ENCODE data around the gene TERT. TPM values are rescaled to one million over a fixed set of nuclear protein-coding genes. Genes with fewer than 3 reads are reported as not detected.
A peak's percentile ranks its signal among the peaks of the same experiment; 100 is the strongest.

Gene TERT
- total and polyA plus RNA-seq, 2 of the 13 experiments (the other 11 are each of a cell fraction or from before 2014, with no cell fraction given) = 4.3 to 5.9 TPM

GRCh38 chr5:1225081-1225480 is 69.8 kb downstream of the TERT start, which contains the start of gene SLC6A18 (continued):
- TF ChIP-seq ZNF639 (CRISPR knock-in tag; conservative IDR thresholded peaks at IDR 0.05) = no peak
- TF ChIP-seq MBD4 (IDR thresholded peaks at IDR 0.05; ENCODE audit: borderline replicate concordance, low read length) = no peak
- no peak for TF ChIP-seq ETV6 (CRISPR knock-in tag; conservative IDR thresholded peaks at IDR 0.05)

- Histone ChIP-seq H3K27me3 (ENCODE audit: control insufficient read depth in 1 of 2, insufficient read depth in 2 of 2, low read length in 2 of 2) (peaks cover 9 to 65% of the 10 kb centered on the region in 2 experiments; a peak in 4 of 5 replicates), H3K9me3 (ENCODE audit: low read length) (no peaks in the 10 kb centered on the region), H3K4me2 (ENCODE audit: low read depth, low read length) (no peak overlapping the region), H3K9ac (ENCODE audit: insufficient read depth, low read depth, low read length) (no peak overlapping the region), H3K36me3 (replicated peaks in 1 of 2; ENCODE audit: control insufficient read depth in 1 of 2, insufficient read depth in 2 of 2, low read length in 2 of 2) (no peaks in the 10 kb centered on the region), H4K20me1 (ENCODE audit: insufficient read depth, low read length) (no peaks in the 10 kb centered on the region), H3K79me2 (ENCODE audit: insufficient read depth, low read length) (no peaks in the 10 kb centered on the region), H3K4me1 (ENCODE audit: insufficient read depth, low read length) (no peaks in the 10 kb centered on the region), H2AFZ (ENCODE audit: low read length) (no peak overlapping the region), H3K4me3 (replicated peaks in 1 of 3; ENCODE audit: insufficient read depth in 1 of 3, low read depth in 2 of 3, low read length in 3 of 3) (no peak overlapping the region), H3K27ac (ENCODE audit: extremely low read length, insufficient read depth, low read length) (no peak overlapping the region)
- intact Hi-C loops (cut with micrococcal nuclease; ENCODE audit: unreplicated experiment) = loop anchor here (2.0 kb wide), 1 partner anchor 20 kb away; no protein-coding TSS in a partner anchor
- DNase-seq (ENCODE audit: low spot score) (no peak), FAIRE-seq (no peak), ATAC-seq (no peak)
- CTCF ChIA-PET (ENCODE audit: low intra/inter-chr PET ratio, low total read pairs) = no interaction called here
- no TSS peak for BruUV-seq (replicated peaks)
- POLR2A ChIA-PET = no interaction called here
- TF ChIP-seq ZNF263 (CRISPR knock-in tag; IDR thresholded peaks at IDR 0.05) (peak; percentile 57; the same call in 1 of the 2 replicates), MEIS2 (CRISPR knock-in tag; IDR thresholded peaks at IDR 0.05) (no peak)
- 39% methylated on average over 8 of the region's 15 CpGs for WGBS (ENCODE audit: low lambda C conversion rate)
- in situ Hi-C loops (cut with HindIII; ENCODE audit: extremely low pct_ligation_motif_present, low pct_unique_long_range_greater_than_20kb) = no loop called here
Observed at GRCh38 chr5:1224631-1225030, 70.2 kb downstream of the TERT start.

- H3K79me2 ChIP-seq (ENCODE audit: insufficient read depth, low read length) = no peaks in the 10 kb centered on the region
- intact Hi-C loops (cut with micrococcal nuclease; ENCODE audit: unreplicated experiment) (no loop called here), in situ Hi-C loops (cut with HindIII; ENCODE audit: extremely low pct_ligation_motif_present, low pct_unique_long_range_greater_than_20kb) (no loop called here)
- no peak overlapping the region for H3K27ac ChIP-seq (ENCODE audit: extremely low read length, insufficient read depth, low read length)
- no peaks in the 10 kb centered on the region for H3K36me3 ChIP-seq (replicated peaks in 1 of 2; ENCODE audit: control insufficient read depth in 1 of 2, insufficient read depth in 2 of 2, low read length in 2 of 2)
- H3K27me3 ChIP-seq (ENCODE audit: control insufficient read depth in 1 of 2, insufficient read depth in 2 of 2, low read length in 2 of 2) = peaks cover 7 to 65% of the 10 kb centered on the region in 2 experiments; a peak in 4 of 5 replicates
- no peak overlapping the region for H2AFZ ChIP-seq (ENCODE audit: low read length)
- 64% methylated on average over 7 of the region's 12 CpGs for WGBS (ENCODE audit: low lambda C conversion rate)
- BruUV-seq (replicated peaks) = no TSS peak
- CTCF ChIA-PET (ENCODE audit: low intra/inter-chr PET ratio, low total read pairs) = no interaction called here
- H3K4me3 ChIP-seq (replicated peaks in 1 of 3; ENCODE audit: insufficient read depth in 1 of 3, low read depth in 2 of 3, low read length in 3 of 3) = no peak overlapping the region
- FAIRE-seq = no peak
- ATAC-seq = no peak
- H3K9ac ChIP-seq (ENCODE audit: insufficient read depth, low read depth, low read length) = no peak overlapping the region
- POLR2A ChIA-PET = no interaction called here
- no peak overlapping the region for H3K4me2 ChIP-seq (ENCODE audit: low read depth, low read length)
- no peaks in the 10 kb centered on the region for H4K20me1 ChIP-seq (ENCODE audit: insufficient read depth, low read length)
- H3K4me1 ChIP-seq (ENCODE audit: insufficient read depth, low read length) = no peaks in the 10 kb centered on the region
- no peak for TF ChIP-seq SRF (IDR thresholded peaks at IDR 0.05; ENCODE audit: low read depth, low read length)
- TF ChIP-seq DNMT3B (CRISPR knock-in tag; conservative IDR thresholded peaks at IDR 0.05) = no peak
- no peak for TF ChIP-seq POLR2AphosphoS5 (IDR thresholded peaks at IDR 0.05; ENCODE audit: low read depth, low read length)
- TF ChIP-seq ARNT (IDR thresholded peaks at IDR 0.05) = no peak
- TF ChIP-seq RFX5 (IDR thresholded peaks at IDR 0.05; ENCODE audit: low read depth, low read length) = no peak
- TF ChIP-seq RBFOX2 (IDR thresholded peaks at IDR 0.05; ENCODE audit: low read depth, low read length) = no peak
- no peak for TF ChIP-seq PREB (CRISPR knock-in tag; IDR thresholded peaks at IDR 0.05)
- TF ChIP-seq NCOA2 (CRISPR knock-in tag; IDR thresholded peaks at IDR 0.05) = no peak
- no peak for TF ChIP-seq ZNF496 (CRISPR knock-in tag; IDR thresholded peaks at IDR 0.05; ENCODE audit: insufficient replicate concordance)
- no peak for TF ChIP-seq TSC22D2 (CRISPR knock-in tag; IDR thresholded peaks at IDR 0.05; ENCODE audit: borderline replicate concordance)
- no peak for TF ChIP-seq JARID2 (CRISPR knock-in tag; IDR thresholded peaks at IDR 0.05; ENCODE audit: insufficient replicate concordance)
- TF ChIP-seq CREB3 (CRISPR knock-in tag; IDR thresholded peaks at IDR 0.05) = no peak
- H3K9me3 ChIP-seq (ENCODE audit: low read length) = no peaks in the 10 kb centered on the region
- no peak for DNase-seq (ENCODE audit: low spot score)
Observed at GRCh38 chr5:1223278-1223670, 71.6 kb downstream of the TERT start.

Measured in HepG2 (cell line).